HepG2 (cell line): Measurements from ENCODE around the gene ZNF749. TPM values are rescaled to one million over a fixed set of nuclear protein-coding genes. Genes with fewer than 3 reads are reported as not detected.
A peak's percentile ranks its signal among the peaks of the same experiment; 100 is the strongest.

ENCODE experiments used
- EP300 ChIP-seq, 3 experiments: sonication (generic) in 1 of 3; formaldehyde crosslinking in 1 of 3; IDR thresholded peaks; 2 replicates each; pipeline versions ENCODE4 v1.5.1 to v1.6.1; 2011 to 2020; ENCODE audit warnings: low read depth in 2 of 3, low read length in 2 of 3, borderline replicate concordance in 1 of 3, improper control_type of control experiment in 1 of 3, mild to moderate bottlenecking in 1 of 3, missing genetic modification reagents in 1 of 3, moderate library complexity in 1 of 3
- NAIF1 ChIP-seq: sonication (generic); formaldehyde crosslinking; IDR thresholded peaks from 2 replicates; pipeline ENCODE4 v1.5.0; 2020; ENCODE audit warnings: mild to moderate bottlenecking, missing genetic modification reagents, borderline replicate concordance
- RFX5 ChIP-seq: IDR thresholded peaks from 2 replicates; pipeline ENCODE4 v1.6.1; 2011; ENCODE audit warnings: low read depth, low read length, improper control_type of control experiment
- TBX2 ChIP-seq: sonication (generic); formaldehyde crosslinking; IDR thresholded peaks from 2 replicates; pipeline ENCODE4 v1.5.0; 2020; ENCODE audit warnings: missing genetic modification reagents, mild to moderate bottlenecking, borderline replicate concordance
- ZFP41 ChIP-seq: sonication (generic); formaldehyde crosslinking; IDR thresholded peaks from 2 replicates; pipeline ENCODE4 v1.4.0; 2020; ENCODE audit warnings: mild to moderate bottlenecking, missing genetic modification reagents, borderline replicate concordance
- polyA plus RNA-seq, 8 experiments: library from polyadenylated mRNA; depleted of rRNA in 3 of 8; stranded (reverse) in 7 of 8; unstranded in 1 of 8; fragments of >200 nt; fragmentation: Illumina TruSeq in 4 of 8; extraction: Trizol in 4 of 8; gene quantifications; 2 replicates each; pipeline versions ENCODE4 v1.2.1 to v1.2.3, GENCODE V29; 2011 to 2016; ENCODE audit warnings: low read depth in 4 of 8, missing spikeins in 1 of 8, mixed read lengths in 1 of 8; ENCODE audit not compliant: insufficient read depth in 1 of 8
- total RNA-seq, 5 experiments: library from RNA; depleted of rRNA; stranded (reverse); fragments of >200 nt; fragmentation: Illumina TruSeq; extraction: Trizol; gene quantifications; 2 replicates each; pipeline ENCODE4 v1.2.3, GENCODE V29; 2016; ENCODE audit warnings: low read depth in 1 of 5
- TF ChIP-seq, protein P1 (sequence below): sonication (generic); formaldehyde crosslinking; IDR thresholded peaks from 2 replicates; pipeline ENCODE4 v1.4.0; 2020; ENCODE audit warnings: low read depth, mild to moderate bottlenecking, missing genetic modification reagents
- TF ChIP-seq, protein P2 (sequence below): sonication (generic); formaldehyde crosslinking; IDR thresholded peaks from 2 replicates; pipeline ENCODE4 v1.4.0; 2020; ENCODE audit warnings: missing genetic modification reagents, borderline replicate concordance
- TF ChIP-seq, protein P3 (sequence below), 2 experiments: sonication (generic) in 1 of 2; formaldehyde crosslinking in 1 of 2; IDR thresholded peaks; 2 replicates each; pipeline versions ENCODE4 v1.4.0 to v1.6.1; 2016 to 2020; ENCODE audit warnings: borderline replicate concordance in 1 of 2, low read depth in 1 of 2, mild to moderate bottlenecking in 1 of 2, missing genetic modification reagents in 1 of 2
- TF ChIP-seq, protein P4 (sequence below): fragments of 450-650 bp; IDR thresholded peaks from 2 replicates; pipeline ENCODE4 v1.6.1; 2017; ENCODE audit warnings: mild to moderate bottlenecking
- TF ChIP-seq, protein P5 (sequence below): sonication (generic); formaldehyde crosslinking; conservative IDR thresholded peaks from 2 replicates; pipeline ENCODE4 v1.8.0; 2022; ENCODE audit warnings: mild to moderate bottlenecking, moderate library complexity, missing genetic modification reagents

Gene ZNF749
- total and polyA plus RNA-seq, 2 of the 13 experiments (the other 11 are each of a cell fraction or from before 2014, with no cell fraction given): 18.9 to 21.0 TPM

DNA sequence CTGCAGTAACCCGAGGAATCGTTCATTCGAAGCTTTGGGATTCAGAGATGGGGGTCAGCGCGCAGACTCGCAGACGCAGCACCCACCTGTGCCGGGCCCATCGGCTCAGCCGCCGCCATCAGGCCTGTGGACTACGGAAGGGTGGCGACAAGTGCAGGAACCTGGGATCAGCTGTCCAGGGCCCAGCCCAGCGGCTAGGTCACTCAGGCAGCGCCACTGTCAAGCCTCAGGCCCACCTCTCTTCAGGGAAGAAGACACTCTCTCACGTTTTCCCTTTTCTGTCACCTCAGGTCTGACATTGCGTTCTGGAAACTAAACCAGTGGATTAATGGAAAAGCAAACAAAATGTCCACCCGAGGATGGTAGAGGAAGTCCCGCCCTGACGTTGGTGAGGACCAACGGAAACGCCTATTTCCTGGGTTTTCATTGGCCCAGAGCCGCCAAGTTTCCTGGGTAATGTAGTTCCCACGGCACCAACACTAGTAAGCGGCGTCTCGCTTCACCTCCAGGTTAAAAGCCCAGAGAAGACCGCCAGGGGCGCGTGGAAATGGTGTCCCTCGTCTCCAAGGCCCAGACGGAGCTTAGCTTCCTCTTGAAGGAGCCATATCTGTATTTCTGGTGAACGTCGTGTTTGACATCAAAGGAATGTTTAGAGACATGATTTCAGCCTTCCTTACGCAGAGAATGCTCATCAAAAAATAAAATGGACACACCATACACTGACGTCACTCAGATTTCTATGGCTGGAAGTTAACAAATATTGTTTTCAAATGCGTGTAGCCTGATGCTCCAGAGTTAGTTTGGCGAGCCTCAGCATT is 42.3 kb downstream of the ZNF749 start, which contains the start of gene ZNF772 (continued):
- TF ChIP-seq, protein P1, sequence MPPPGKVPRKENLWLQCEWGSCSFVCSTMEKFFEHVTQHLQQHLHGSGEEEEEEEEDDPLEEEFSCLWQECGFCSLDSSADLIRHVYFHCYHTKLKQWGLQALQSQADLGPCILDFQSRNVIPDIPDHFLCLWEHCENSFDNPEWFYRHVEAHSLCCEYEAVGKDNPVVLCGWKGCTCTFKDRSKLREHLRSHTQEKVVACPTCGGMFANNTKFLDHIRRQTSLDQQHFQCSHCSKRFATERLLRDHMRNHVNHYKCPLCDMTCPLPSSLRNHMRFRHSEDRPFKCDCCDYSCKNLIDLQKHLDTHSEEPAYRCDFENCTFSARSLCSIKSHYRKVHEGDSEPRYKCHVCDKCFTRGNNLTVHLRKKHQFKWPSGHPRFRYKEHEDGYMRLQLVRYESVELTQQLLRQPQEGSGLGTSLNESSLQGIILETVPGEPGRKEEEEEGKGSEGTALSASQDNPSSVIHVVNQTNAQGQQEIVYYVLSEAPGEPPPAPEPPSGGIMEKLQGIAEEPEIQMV (CRISPR knock-in tag): no peak
- no peak for TF ChIP-seq TBX2 (CRISPR knock-in tag)
- no peak for TF ChIP-seq NAIF1 (CRISPR knock-in tag)
- TF ChIP-seq, protein P2, sequence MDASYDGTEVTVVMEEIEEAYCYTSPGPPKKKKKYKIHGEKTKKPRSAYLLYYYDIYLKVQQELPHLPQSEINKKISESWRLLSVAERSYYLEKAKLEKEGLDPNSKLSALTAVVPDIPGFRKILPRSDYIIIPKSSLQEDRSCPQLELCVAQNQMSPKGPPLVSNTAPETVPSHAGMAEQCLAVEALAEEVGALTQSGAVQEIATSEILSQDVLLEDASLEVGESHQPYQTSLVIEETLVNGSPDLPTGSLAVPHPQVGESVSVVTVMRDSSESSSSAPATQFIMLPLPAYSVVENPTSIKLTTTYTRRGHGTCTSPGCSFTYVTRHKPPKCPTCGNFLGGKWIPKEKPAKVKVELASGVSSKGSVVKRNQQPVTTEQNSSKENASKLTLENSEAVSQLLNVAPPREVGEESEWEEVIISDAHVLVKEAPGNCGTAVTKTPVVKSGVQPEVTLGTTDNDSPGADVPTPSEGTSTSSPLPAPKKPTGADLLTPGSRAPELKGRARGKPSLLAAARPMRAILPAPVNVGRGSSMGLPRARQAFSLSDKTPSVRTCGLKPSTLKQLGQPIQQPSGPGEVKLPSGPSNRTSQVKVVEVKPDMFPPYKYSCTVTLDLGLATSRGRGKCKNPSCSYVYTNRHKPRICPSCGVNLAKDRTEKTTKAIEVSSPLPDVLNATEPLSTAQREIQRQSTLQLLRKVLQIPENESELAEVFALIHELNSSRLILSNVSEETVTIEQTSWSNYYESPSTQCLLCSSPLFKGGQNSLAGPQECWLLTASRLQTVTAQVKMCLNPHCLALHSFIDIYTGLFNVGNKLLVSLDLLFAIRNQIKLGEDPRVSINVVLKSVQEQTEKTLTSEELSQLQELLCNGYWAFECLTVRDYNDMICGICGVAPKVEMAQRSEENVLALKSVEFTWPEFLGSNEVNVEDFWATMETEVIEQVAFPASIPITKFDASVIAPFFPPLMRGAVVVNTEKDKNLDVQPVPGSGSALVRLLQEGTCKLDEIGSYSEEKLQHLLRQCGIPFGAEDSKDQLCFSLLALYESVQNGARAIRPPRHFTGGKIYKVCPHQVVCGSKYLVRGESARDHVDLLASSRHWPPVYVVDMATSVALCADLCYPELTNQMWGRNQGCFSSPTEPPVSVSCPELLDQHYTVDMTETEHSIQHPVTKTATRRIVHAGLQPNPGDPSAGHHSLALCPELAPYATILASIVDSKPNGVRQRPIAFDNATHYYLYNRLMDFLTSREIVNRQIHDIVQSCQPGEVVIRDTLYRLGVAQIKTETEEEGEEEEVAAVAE (CRISPR knock-in tag): peak; percentile 80
- TF ChIP-seq, protein P3, sequence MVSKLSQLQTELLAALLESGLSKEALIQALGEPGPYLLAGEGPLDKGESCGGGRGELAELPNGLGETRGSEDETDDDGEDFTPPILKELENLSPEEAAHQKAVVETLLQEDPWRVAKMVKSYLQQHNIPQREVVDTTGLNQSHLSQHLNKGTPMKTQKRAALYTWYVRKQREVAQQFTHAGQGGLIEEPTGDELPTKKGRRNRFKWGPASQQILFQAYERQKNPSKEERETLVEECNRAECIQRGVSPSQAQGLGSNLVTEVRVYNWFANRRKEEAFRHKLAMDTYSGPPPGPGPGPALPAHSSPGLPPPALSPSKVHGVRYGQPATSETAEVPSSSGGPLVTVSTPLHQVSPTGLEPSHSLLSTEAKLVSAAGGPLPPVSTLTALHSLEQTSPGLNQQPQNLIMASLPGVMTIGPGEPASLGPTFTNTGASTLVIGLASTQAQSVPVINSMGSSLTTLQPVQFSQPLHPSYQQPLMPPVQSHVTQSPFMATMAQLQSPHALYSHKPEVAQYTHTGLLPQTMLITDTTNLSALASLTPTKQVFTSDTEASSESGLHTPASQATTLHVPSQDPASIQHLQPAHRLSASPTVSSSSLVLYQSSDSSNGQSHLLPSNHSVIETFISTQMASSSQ (IDR thresholded peaks at IDR 0.05; ENCODE audit: low read depth): no peak
- TF ChIP-seq, protein P3 (CRISPR knock-in tag; IDR thresholded peaks at IDR 0.05; ENCODE audit: borderline replicate concordance): no peak
- TF ChIP-seq RFX5: no peak
- TF ChIP-seq, protein P4, sequence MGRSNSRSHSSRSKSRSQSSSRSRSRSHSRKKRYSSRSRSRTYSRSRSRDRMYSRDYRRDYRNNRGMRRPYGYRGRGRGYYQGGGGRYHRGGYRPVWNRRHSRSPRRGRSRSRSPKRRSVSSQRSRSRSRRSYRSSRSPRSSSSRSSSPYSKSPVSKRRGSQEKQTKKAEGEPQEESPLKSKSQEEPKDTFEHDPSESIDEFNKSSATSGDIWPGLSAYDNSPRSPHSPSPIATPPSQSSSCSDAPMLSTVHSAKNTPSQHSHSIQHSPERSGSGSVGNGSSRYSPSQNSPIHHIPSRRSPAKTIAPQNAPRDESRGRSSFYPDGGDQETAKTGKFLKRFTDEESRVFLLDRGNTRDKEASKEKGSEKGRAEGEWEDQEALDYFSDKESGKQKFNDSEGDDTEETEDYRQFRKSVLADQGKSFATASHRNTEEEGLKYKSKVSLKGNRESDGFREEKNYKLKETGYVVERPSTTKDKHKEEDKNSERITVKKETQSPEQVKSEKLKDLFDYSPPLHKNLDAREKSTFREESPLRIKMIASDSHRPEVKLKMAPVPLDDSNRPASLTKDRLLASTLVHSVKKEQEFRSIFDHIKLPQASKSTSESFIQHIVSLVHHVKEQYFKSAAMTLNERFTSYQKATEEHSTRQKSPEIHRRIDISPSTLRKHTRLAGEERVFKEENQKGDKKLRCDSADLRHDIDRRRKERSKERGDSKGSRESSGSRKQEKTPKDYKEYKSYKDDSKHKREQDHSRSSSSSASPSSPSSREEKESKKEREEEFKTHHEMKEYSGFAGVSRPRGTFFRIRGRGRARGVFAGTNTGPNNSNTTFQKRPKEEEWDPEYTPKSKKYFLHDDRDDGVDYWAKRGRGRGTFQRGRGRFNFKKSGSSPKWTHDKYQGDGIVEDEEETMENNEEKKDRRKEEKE: no peak
- no peak for TF ChIP-seq EP300 (IDR thresholded peaks at IDR 0.05; ENCODE audit: low read depth in 2 of 2, low read length in 2 of 2)
- no peak for TF ChIP-seq EP300 (CRISPR knock-in tag; IDR thresholded peaks at IDR 0.05; ENCODE audit: borderline replicate concordance)
- TF ChIP-seq ZFP41: peak; percentile 41; the same call in 1 of the 2 replicates
- TF ChIP-seq, protein P5, sequence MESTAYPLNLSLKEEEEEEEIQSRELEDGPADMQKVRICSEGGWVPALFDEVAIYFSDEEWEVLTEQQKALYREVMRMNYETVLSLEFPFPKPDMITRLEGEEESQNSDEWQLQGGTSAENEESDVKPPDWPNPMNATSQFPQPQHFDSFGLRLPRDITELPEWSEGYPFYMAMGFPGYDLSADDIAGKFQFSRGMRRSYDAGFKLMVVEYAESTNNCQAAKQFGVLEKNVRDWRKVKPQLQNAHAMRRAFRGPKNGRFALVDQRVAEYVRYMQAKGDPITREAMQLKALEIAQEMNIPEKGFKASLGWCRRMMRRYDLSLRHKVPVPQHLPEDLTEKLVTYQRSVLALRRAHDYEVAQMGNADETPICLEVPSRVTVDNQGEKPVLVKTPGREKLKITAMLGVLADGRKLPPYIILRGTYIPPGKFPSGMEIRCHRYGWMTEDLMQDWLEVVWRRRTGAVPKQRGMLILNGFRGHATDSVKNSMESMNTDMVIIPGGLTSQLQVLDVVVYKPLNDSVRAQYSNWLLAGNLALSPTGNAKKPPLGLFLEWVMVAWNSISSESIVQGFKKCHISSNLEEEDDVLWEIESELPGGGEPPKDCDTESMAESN (CRISPR knock-in tag): 0 out of 2 replicates have a peak, but pooled peaks have one; percentile 45
